ENCODE results near the gene POPDC2.

- TF ChIP-seq ZFP3 (CRISPR knock-in tag; IDR thresholded peaks at IDR 0.05) (no peak; the same call in 1 of the 2 replicates), TOX (CRISPR knock-in tag; IDR thresholded peaks at IDR 0.05; ENCODE audit: borderline replicate concordance) (no peak), CREB5 (CRISPR knock-in tag; IDR thresholded peaks at IDR 0.05; ENCODE audit: low read depth) (no peak)
Measured at GRCh38 chr3:119636249-119636648, 24.1 kb downstream of the POPDC2 start.
